Measurements from ENCODE around the gene NMNAT2.
"Not testable (repeated sequence)": the region's sequence is repeated elsewhere in the genome, so short reads cannot be mapped to it uniquely, and the experiment has no call there.

The NMNAT2 gene

GRCh38 chr1:183417772-183418491 is at the start of gene NMNAT2:
NMNAT2 (minus strand) TSS chr1:183418380; CDS start chr1:183418267, 113 bp downstream.
- no peak for DNase-seq (ENCODE audit: low read depth)

GRCh38 chr1:183467687-183468086 is 49.5 kb upstream of the NMNAT2 start:
- no peak for DNase-seq (ENCODE audit: low read depth)

- no peak for DNase-seq (ENCODE audit: low read depth)
Observed at GRCh38 chr1:183466781-183467180, 48.6 kb upstream of the NMNAT2 start.

- DNase-seq (ENCODE audit: low read depth): no peak
Observed at GRCh38 chr1:183463566-183463965, 45.4 kb upstream of the NMNAT2 start.

- DNase-seq (ENCODE audit: low read depth): no peak
Observed at GRCh38 chr1:183461350-183461749, 43.2 kb upstream of the NMNAT2 start.

GRCh38 chr1:183460596-183460995 is 42.4 kb upstream of the NMNAT2 start:
- DNase-seq (ENCODE audit: low read depth): no peak

- no peak for DNase-seq (ENCODE audit: low read depth)
Observed at GRCh38 chr1:183457449-183457848, 39.3 kb upstream of the NMNAT2 start.

- DNase-seq (ENCODE audit: low read depth): no peak
Observed at GRCh38 chr1:183456826-183457225, 38.6 kb upstream of the NMNAT2 start.

- no peak for DNase-seq (ENCODE audit: low read depth)
Observed at GRCh38 chr1:183454377-183454776, 36.2 kb upstream of the NMNAT2 start.

- no peak for DNase-seq (ENCODE audit: low read depth)
Observed at GRCh38 chr1:183450093-183450492, 31.9 kb upstream of the NMNAT2 start.

GRCh38 chr1:183449223-183449770 is 31.1 kb upstream of the NMNAT2 start:
- no peak for DNase-seq (ENCODE audit: low read depth)

GRCh38 chr1:183444243-183444642 is 26.1 kb upstream of the NMNAT2 start:
- DNase-seq (ENCODE audit: low read depth): no peak

- DNase-seq (ENCODE audit: low read depth): no peak
Observed at GRCh38 chr1:183443466-183443865, 25.3 kb upstream of the NMNAT2 start.

- DNase-seq (ENCODE audit: low read depth): no peak
Observed at GRCh38 chr1:183443011-183443410, 24.8 kb upstream of the NMNAT2 start.

GRCh38 chr1:183438060-183438459 is 19.9 kb upstream of the NMNAT2 start:
- DNase-seq (ENCODE audit: low read depth): no peak

GRCh38 chr1:183435497-183435896 is 17.3 kb upstream of the NMNAT2 start:
- DNase-seq (ENCODE audit: low read depth): no peak

- no peak for DNase-seq (ENCODE audit: low read depth)
Observed at GRCh38 chr1:183433703-183434102, 15.5 kb upstream of the NMNAT2 start.

- no peak for DNase-seq (ENCODE audit: low read depth)
Observed at GRCh38 chr1:183432548-183432875, 14.3 kb upstream of the NMNAT2 start.

- DNase-seq (ENCODE audit: low read depth): no peak
Observed at GRCh38 chr1:183431840-183432547, 13.8 kb upstream of the NMNAT2 start.

GRCh38 chr1:183427591-183427990 is 9.4 kb upstream of the NMNAT2 start:
- DNase-seq (ENCODE audit: low read depth): not testable (repeated sequence)

GRCh38 chr1:183424691-183425090 is 6.5 kb upstream of the NMNAT2 start:
- no peak for DNase-seq (ENCODE audit: low read depth)

- no peak for DNase-seq (ENCODE audit: low read depth)
Observed at GRCh38 chr1:183423541-183423940, 5.4 kb upstream of the NMNAT2 start.

- no peak for DNase-seq (ENCODE audit: low read depth)
Observed at GRCh38 chr1:183419399-183419798, 1.2 kb upstream of the NMNAT2 start.

Data from T-helper 22 cell (primary cell).